Fibroblast of the aortic adventitia (primary cell): ENCODE data around the gene GNB3. TPM values are rescaled to one million over a fixed set of nuclear protein-coding genes. Genes with fewer than 3 reads are reported as not detected.

ENCODE experiments used
- DNase-seq: peaks from one replicate; pipeline ENCODE4 v3.0.0-alpha.2; 2010; ENCODE audit warnings: low read depth
- H3K4me3 ChIP-seq: 2 replicates; pipeline ENCODE4 v1.5.1; 2011; ENCODE audit warnings: low read depth, mild to moderate bottlenecking, control low read depth, low read length, moderate library complexity
- CTCF ChIP-seq: IDR thresholded peaks from 2 replicates; pipeline ENCODE4 v1.5.1; 2011; ENCODE audit warnings: mild to moderate bottlenecking, low read length, control low read depth, inconsistent platforms; ENCODE audit not compliant: insufficient read depth
- total RNA-seq: library from RNA; depleted of rRNA; stranded (reverse); fragments of >200 nt; gene quantifications from 2 replicates; pipeline ENCODE4 v1.2.3, GENCODE V29; 2012; ENCODE audit warnings: low replicate concordance

GNB3 gene
- total RNA-seq, 1 donor: 3.4 TPM

GRCh38 chr12:6851153-6851920 is 10.6 kb downstream of the GNB3 start, which contains the start of gene CDCA3:
Gene CDCA3 (minus strand): TSS chr12:6851286. CDS start chr12:6850952, 334 bp downstream.
- DNase-seq: peak; percentile 99
- no peak for TF ChIP-seq CTCF
- peak within 1 kb of the TSS; percentile 97 for H3K4me3 ChIP-seq

GRCh38 chr12:6851921-6852650 is 11.4 kb downstream of the GNB3 start, which contains the start of gene USP5:
Gene USP5 (plus strand): TSS chr12:6852150. CDS start chr12:6852180, 30 bp downstream.
- H3K4me3 ChIP-seq: peak within 1 kb of the TSS; percentile 97
- TF ChIP-seq CTCF: no peak
- DNase-seq: peak; percentile 100

GRCh38 chr12:6852651-6853354 is 12.1 kb downstream of the GNB3 start:
- no peak for TF ChIP-seq CTCF
- DNase-seq: peak; percentile 86
- H3K4me3 ChIP-seq: peak overlapping the region; percentile 80

GRCh38 chr12:6853626-6854025 is 12.9 kb downstream of the GNB3 start:
- DNase-seq: no peak
- TF ChIP-seq CTCF: no peak
- peak overlapping the region; percentile 80 for H3K4me3 ChIP-seq

GRCh38 chr12:6854036-6854435 is 13.3 kb downstream of the GNB3 start:
- no peak for TF ChIP-seq CTCF
- peak overlapping the region; percentile 25 for H3K4me3 ChIP-seq
- DNase-seq: no peak

GRCh38 chr12:6855322-6855721 is 14.6 kb downstream of the GNB3 start:
- TF ChIP-seq CTCF: no peak
- DNase-seq: no peak
- H3K4me3 ChIP-seq: no peak overlapping the region
